Caco-2 (cell line): ENCODE results near the gene SNAP47. TPM values are rescaled to one million over a fixed set of nuclear protein-coding genes. Genes with fewer than 3 reads are reported as not detected.

ENCODE experiments used
- BruUV-seq: library from RNA; stranded (reverse); fragments of 400-500 nt; replicated peaks from 2 replicates; lab custom pipeline; 2021; lab: Mats Ljungman, UMichigan
- CTCF ChIA-PET: fragments of 300-600 bp; sonication (Branson Sonifier 250); formaldehyde crosslinking; loops from one replicate; lab custom pipeline; 2022; ENCODE audit warnings: antibody characterized with exemption; lab: Charles Lee
- POLR2A ChIA-PET: fragments of 300-600 bp; sonication (Branson Sonifier 250); formaldehyde crosslinking; loops from one replicate; lab custom pipeline; 2022; ENCODE audit warnings: antibody characterized with exemption; lab: Charles Lee
- DNase-seq, 2 experiments: peaks; one replicate each; pipeline versions ENCODE4 v3.0.0 to v3.0.0-alpha.2; 2020 to 2022
- H3K27me3 ChIP-seq: replicated peaks from 2 replicates; pipeline ENCODE4 v1.6.0; 2011; ENCODE audit warnings: low read length; ENCODE audit not compliant: control insufficient read depth, insufficient read depth
- H3K36me3 ChIP-seq: 2 replicates; pipeline ENCODE4 v1.5.1; 2011; ENCODE audit warnings: low read length; ENCODE audit not compliant: control insufficient read depth, insufficient read depth
- H3K4me1 ChIP-seq: fragments of 250-450 bp; sonication (Bioruptor Pico); 2 replicates; pipeline ENCODE4 v1.5.1; 2020; ENCODE audit warnings: mild to moderate bottlenecking
- H3K4me3 ChIP-seq: 2 replicates; pipeline ENCODE4 v1.5.1; 2011; ENCODE audit warnings: low read depth, mild to moderate bottlenecking, control low read depth, low read length
- H3K9me3 ChIP-seq: fragments of 250-450 bp; sonication (Bioruptor Pico); 2 replicates; pipeline ENCODE4 v1.5.1; 2020; ENCODE audit warnings: mild to moderate bottlenecking, moderate library complexity
- H3K27ac Mint-ChIP-seq: one replicate; pipeline ENCODE4 v1.8.0; 2022; ENCODE audit warnings: mixed read lengths; ENCODE audit not compliant: unreplicated experiment
- H3K27me3 Mint-ChIP-seq: one replicate; pipeline ENCODE4 v1.8.0; 2022; ENCODE audit warnings: mixed read lengths; ENCODE audit not compliant: insufficient read depth, unreplicated experiment
- H3K36me3 Mint-ChIP-seq: one replicate; pipeline ENCODE4 v1.8.0; 2022; ENCODE audit warnings: mild to moderate bottlenecking, mixed read lengths; ENCODE audit not compliant: insufficient read depth, unreplicated experiment
- H3K4me1 Mint-ChIP-seq: one replicate; pipeline ENCODE4 v1.8.0; 2022; ENCODE audit warnings: low read depth, mixed read lengths; ENCODE audit not compliant: unreplicated experiment
- H3K4me3 Mint-ChIP-seq: one replicate; pipeline ENCODE4 v1.8.0; 2022; ENCODE audit warnings: mild to moderate bottlenecking, moderate library complexity, mixed read lengths; ENCODE audit not compliant: unreplicated experiment
- H3K9me3 Mint-ChIP-seq: one replicate; pipeline ENCODE4 v1.8.0; 2022; ENCODE audit warnings: mixed read lengths; ENCODE audit not compliant: unreplicated experiment
- intact Hi-C: fragments of 100-400 bp; cut with micrococcal nuclease; formaldehyde crosslinking; loops from one replicate; pipeline ENCODE4 v1.10.0; 2022; ENCODE audit not compliant: unreplicated experiment
- total RNA-seq: library from RNA; stranded (reverse); gene quantifications from 2 replicates; pipeline ENCODE4 v1.2.3, GENCODE V29; 2022
- TF ChIP-seq, protein P1 (sequence below), 2 experiments: fragments of 200-600 bp in 1 of 2; IDR thresholded peaks; 1 replicate in 1 of 2; 2 replicates in 1 of 2; pipeline versions ENCODE4 v1.5.1 to v1.8.0; 2011 to 2022; ENCODE audit warnings: antibody characterized with exemption in 1 of 2, control low read depth in 1 of 2, inconsistent platforms in 1 of 2, low read depth in 1 of 2, low read length in 1 of 2, mild to moderate bottlenecking in 1 of 2, moderate library complexity in 1 of 2; ENCODE audit not compliant: insufficient read depth in 1 of 2, severe bottlenecking in 1 of 2, unreplicated experiment in 1 of 2

The SNAP47 gene
- total RNA-seq, 1 experiment from 2014 or later: 29.1 TPM

DNA sequence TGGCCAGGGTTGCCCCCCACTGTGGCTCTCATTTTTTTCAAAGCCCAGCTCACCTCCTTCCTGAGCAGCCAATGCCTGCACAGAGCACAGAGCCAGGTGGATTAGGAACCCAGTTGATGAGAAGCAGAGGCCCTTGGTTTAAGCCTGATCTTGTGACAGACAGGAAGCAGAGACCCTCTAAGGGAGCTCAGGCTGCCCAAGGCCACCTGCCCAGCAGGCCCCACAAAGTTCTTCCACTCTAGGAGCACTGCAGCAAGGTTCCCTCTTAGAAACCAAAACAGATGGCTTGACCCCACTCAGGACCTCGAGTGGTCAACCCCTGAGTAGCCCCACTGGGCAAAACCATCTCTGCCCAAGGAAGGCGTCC is 54.8 kb downstream of the SNAP47 start:
- intact Hi-C loops: no loop called here
- BruUV-seq: no TSS peak
- Mint-ChIP-seq H3K27me3 (peaks cover 6% of the 10 kb centered on the region), H3K9me3 (no peaks in the 10 kb centered on the region), H3K4me3 (no peak overlapping the region), H3K4me1 (peaks cover 6% of the 10 kb centered on the region), H3K27ac (no peak overlapping the region), H3K36me3 (no peaks in the 10 kb centered on the region)
- TF ChIP-seq, protein P1, sequence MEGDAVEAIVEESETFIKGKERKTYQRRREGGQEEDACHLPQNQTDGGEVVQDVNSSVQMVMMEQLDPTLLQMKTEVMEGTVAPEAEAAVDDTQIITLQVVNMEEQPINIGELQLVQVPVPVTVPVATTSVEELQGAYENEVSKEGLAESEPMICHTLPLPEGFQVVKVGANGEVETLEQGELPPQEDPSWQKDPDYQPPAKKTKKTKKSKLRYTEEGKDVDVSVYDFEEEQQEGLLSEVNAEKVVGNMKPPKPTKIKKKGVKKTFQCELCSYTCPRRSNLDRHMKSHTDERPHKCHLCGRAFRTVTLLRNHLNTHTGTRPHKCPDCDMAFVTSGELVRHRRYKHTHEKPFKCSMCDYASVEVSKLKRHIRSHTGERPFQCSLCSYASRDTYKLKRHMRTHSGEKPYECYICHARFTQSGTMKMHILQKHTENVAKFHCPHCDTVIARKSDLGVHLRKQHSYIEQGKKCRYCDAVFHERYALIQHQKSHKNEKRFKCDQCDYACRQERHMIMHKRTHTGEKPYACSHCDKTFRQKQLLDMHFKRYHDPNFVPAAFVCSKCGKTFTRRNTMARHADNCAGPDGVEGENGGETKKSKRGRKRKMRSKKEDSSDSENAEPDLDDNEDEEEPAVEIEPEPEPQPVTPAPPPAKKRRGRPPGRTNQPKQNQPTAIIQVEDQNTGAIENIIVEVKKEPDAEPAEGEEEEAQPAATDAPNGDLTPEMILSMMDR (IDR thresholded peaks at IDR 0.05; ENCODE audit: insufficient read depth in 1 of 2, low read depth in 1 of 2, low read length in 1 of 2, severe bottlenecking in 1 of 2, unreplicated experiment in 1 of 2): no peak
- no peaks in the 10 kb centered on the region for H3K9me3 ChIP-seq
- H3K4me1 ChIP-seq: peaks cover 17% of the 10 kb centered on the region; the same call in 1 of the 2 replicates
- CTCF ChIA-PET: interaction anchor here (0.6 kb wide), 1 partner anchor 27 kb away, joined by 3 read pairs; no protein-coding TSS in a partner anchor
- POLR2A ChIA-PET: no interaction called here
- no peaks in the 10 kb centered on the region for H3K36me3 ChIP-seq
- H3K4me3 ChIP-seq: no peak overlapping the region
- no peaks in the 10 kb centered on the region for H3K27me3 ChIP-seq
- no peak for DNase-seq

DNA sequence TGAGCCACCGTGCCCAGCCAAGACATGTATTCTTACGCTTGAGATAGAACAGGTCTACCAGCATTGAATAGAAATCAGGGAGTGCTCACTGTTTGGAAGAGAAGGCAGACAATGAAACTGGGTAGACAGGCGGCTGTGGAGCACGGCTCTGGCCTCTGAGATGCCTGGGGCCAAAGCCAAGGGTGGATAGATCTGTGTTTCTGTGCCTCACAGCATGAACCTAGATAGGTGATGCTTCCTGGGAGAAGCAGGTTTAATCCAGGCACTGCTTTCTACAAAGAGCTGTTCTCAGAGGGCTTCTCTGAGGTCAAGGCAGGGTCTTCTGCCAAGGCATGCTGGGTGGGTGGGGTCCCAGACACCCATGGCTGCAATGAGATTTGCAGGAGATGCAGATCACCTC is 55.6 kb downstream of the SNAP47 start:
- POLR2A ChIA-PET: no interaction called here
- BruUV-seq: no TSS peak
- Mint-ChIP-seq H3K27ac (no peak overlapping the region), H3K4me1 (peaks cover 6% of the 10 kb centered on the region), H3K27me3 (peaks cover 6% of the 10 kb centered on the region), H3K36me3 (no peaks in the 10 kb centered on the region), H3K4me3 (no peak overlapping the region), H3K9me3 (no peaks in the 10 kb centered on the region)
- TF ChIP-seq, protein P1 (IDR thresholded peaks at IDR 0.05; ENCODE audit: insufficient read depth in 1 of 2, low read depth in 1 of 2, low read length in 1 of 2, severe bottlenecking in 1 of 2, unreplicated experiment in 1 of 2): no peak
- H3K4me1 ChIP-seq: peaks cover 17% of the 10 kb centered on the region; the same call in 1 of the 2 replicates
- no peaks in the 10 kb centered on the region for H3K27me3 ChIP-seq
- CTCF ChIA-PET: no interaction called here
- intact Hi-C loops: no loop called here
- no peak overlapping the region for H3K4me3 ChIP-seq
- no peaks in the 10 kb centered on the region for H3K9me3 ChIP-seq
- no peaks in the 10 kb centered on the region for H3K36me3 ChIP-seq
- DNase-seq: no peak

DNA sequence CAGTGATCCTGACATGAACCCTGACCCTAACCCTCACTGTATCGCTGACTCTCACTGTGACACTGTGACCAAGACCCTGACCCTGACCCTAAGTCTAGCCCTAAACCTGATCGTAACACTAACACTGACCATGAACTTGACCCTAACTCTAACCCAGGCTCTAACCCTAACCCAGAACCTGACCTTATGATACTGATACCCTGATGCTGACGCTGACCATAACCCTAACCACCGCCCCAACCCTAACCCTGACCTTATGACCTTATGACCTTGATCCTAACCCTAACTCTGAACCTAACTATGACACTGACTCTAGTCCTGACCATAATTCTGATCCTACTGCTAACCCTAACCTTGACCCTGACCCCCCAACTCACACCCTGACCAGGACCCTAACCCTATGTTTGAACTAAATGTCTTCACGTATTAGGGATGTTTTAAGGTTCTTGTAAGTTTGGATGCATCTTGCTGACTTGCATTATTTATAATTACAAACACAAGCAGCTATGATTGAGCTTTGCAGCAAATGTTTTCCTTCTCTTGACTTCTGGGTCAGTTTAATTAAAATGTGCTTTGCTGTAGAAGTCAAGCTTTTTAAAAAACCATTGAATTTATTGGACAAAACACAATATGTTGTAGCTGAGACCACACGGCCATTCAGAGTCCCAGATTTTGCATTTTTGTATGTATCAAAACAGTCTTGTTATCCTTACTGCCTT is 56.3 kb downstream of the SNAP47 start:
- H3K36me3 Mint-ChIP-seq: no peaks in the 10 kb centered on the region
- no peak overlapping the region for H3K27ac Mint-ChIP-seq
- no peaks in the 10 kb centered on the region for H3K9me3 Mint-ChIP-seq
- peaks cover 6% of the 10 kb centered on the region for H3K4me1 Mint-ChIP-seq
- POLR2A ChIA-PET: no interaction called here
- peaks cover 3% of the 10 kb centered on the region for H3K27me3 Mint-ChIP-seq
- CTCF ChIA-PET: no interaction called here
- no peak overlapping the region for H3K4me3 Mint-ChIP-seq
- Histone ChIP-seq H3K36me3 (no peaks in the 10 kb centered on the region), H3K4me1 (peaks cover 17% of the 10 kb centered on the region; the same call in 1 of the 2 replicates), H3K27me3 (no peaks in the 10 kb centered on the region), H3K9me3 (no peaks in the 10 kb centered on the region), H3K4me3 (no peak overlapping the region)
- TF ChIP-seq, protein P1 (IDR thresholded peaks at IDR 0.05; ENCODE audit: insufficient read depth in 1 of 2, low read depth in 1 of 2, low read length in 1 of 2, severe bottlenecking in 1 of 2, unreplicated experiment in 1 of 2): no peak
- no TSS peak for BruUV-seq
- intact Hi-C loops: no loop called here
- no peak for DNase-seq
